GM23338 (cell line): ENCODE data around the gene WDHD1.

Experiments used
- CREB1 ChIP-seq: fragments of 250-450 bp; sonication (Bioruptor Pico); IDR thresholded peaks from 2 replicates; pipeline ENCODE4 v1.5.0; 2020; ENCODE audit warnings: low read depth, mild to moderate bottlenecking, moderate library complexity
- EZH2 ChIP-seq: fragments of 200-600 bp; sonication (generic); IDR thresholded peaks from one replicate; pipeline ENCODE4 v1.8.0; 2017; ENCODE audit warnings: antibody characterized with exemption, mild to moderate bottlenecking, low read depth; ENCODE audit not compliant: unreplicated experiment
- EZH2phosphoT487 ChIP-seq: fragments of 200-600 bp; sonication (generic); IDR thresholded peaks from one replicate; pipeline ENCODE4 v1.8.1; 2018; ENCODE audit warnings: antibody characterized with exemption; ENCODE audit not compliant: unreplicated experiment
- JUNB ChIP-seq: IDR thresholded peaks from one replicate; pipeline ENCODE4 v1.6.1; 2016; ENCODE audit warnings: antibody characterized with exemption; ENCODE audit not compliant: unreplicated experiment
- NANOG ChIP-seq: IDR thresholded peaks from 2 replicates; pipeline ENCODE4 v1.6.1; 2016; ENCODE audit warnings: antibody characterized with exemption, borderline replicate concordance
- POLR2AphosphoS5 ChIP-seq: IDR thresholded peaks from 2 replicates; pipeline ENCODE4 v1.6.1; 2016; ENCODE audit warnings: antibody characterized with exemption, low read depth
- STAT1 ChIP-seq: IDR thresholded peaks from one replicate; pipeline ENCODE4 v1.6.1; 2016; ENCODE audit warnings: antibody characterized with exemption; ENCODE audit not compliant: unreplicated experiment
- ZNF331 ChIP-seq: fragments of 250-450 bp; sonication (Bioruptor Pico); IDR thresholded peaks from 2 replicates; pipeline ENCODE4 v1.5.0; 2020; ENCODE audit warnings: low read depth, mild to moderate bottlenecking, moderate library complexity
- TF ChIP-seq, protein P1 (sequence below), 2 experiments: fragments of 200-600 bp in 1 of 2; sonication (generic) in 1 of 2; conservative IDR thresholded peaks; 2 replicates each; pipeline versions ENCODE4 v1.5.1 to v1.6.1; 2016 to 2017; ENCODE audit warnings: antibody characterized with exemption in 2 of 2, low read depth in 2 of 2, mild to moderate bottlenecking in 2 of 2, moderate library complexity in 1 of 2
- TF ChIP-seq, protein P2 (sequence below): IDR thresholded peaks from one replicate; pipeline ENCODE4 v1.6.1; 2018; ENCODE audit warnings: antibody characterized with exemption; ENCODE audit not compliant: unreplicated experiment

DNA sequence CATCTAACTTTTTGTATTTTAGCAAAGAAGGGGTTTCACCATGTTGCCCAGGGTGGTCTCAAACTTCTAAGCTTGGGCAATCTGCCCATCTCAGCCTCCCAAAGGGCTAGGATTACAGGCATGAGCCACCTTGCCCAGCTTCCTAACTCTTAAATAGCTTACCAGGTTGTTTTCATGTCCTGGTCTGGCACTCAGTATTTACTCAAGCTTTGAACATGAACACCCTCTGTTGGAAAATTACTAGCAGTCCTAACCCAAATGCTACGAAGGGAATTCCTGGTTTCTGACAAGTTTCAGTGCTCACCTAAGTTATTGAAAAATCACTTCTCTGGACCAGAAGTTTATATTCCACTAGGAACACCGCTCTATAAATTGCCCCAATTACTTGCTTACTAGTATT is 91.8 kb downstream of the WDHD1 start:
- no peak for TF ChIP-seq EZH2phosphoT487
- no peak for TF ChIP-seq CREB1 (CRISPR knock-in tag)
- TF ChIP-seq, protein P1, sequence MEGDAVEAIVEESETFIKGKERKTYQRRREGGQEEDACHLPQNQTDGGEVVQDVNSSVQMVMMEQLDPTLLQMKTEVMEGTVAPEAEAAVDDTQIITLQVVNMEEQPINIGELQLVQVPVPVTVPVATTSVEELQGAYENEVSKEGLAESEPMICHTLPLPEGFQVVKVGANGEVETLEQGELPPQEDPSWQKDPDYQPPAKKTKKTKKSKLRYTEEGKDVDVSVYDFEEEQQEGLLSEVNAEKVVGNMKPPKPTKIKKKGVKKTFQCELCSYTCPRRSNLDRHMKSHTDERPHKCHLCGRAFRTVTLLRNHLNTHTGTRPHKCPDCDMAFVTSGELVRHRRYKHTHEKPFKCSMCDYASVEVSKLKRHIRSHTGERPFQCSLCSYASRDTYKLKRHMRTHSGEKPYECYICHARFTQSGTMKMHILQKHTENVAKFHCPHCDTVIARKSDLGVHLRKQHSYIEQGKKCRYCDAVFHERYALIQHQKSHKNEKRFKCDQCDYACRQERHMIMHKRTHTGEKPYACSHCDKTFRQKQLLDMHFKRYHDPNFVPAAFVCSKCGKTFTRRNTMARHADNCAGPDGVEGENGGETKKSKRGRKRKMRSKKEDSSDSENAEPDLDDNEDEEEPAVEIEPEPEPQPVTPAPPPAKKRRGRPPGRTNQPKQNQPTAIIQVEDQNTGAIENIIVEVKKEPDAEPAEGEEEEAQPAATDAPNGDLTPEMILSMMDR (conservative IDR thresholded peaks at IDR 0.05; ENCODE audit: low read depth in 2 of 2) = no peak
- no peak for TF ChIP-seq POLR2AphosphoS5
- TF ChIP-seq, protein P2, sequence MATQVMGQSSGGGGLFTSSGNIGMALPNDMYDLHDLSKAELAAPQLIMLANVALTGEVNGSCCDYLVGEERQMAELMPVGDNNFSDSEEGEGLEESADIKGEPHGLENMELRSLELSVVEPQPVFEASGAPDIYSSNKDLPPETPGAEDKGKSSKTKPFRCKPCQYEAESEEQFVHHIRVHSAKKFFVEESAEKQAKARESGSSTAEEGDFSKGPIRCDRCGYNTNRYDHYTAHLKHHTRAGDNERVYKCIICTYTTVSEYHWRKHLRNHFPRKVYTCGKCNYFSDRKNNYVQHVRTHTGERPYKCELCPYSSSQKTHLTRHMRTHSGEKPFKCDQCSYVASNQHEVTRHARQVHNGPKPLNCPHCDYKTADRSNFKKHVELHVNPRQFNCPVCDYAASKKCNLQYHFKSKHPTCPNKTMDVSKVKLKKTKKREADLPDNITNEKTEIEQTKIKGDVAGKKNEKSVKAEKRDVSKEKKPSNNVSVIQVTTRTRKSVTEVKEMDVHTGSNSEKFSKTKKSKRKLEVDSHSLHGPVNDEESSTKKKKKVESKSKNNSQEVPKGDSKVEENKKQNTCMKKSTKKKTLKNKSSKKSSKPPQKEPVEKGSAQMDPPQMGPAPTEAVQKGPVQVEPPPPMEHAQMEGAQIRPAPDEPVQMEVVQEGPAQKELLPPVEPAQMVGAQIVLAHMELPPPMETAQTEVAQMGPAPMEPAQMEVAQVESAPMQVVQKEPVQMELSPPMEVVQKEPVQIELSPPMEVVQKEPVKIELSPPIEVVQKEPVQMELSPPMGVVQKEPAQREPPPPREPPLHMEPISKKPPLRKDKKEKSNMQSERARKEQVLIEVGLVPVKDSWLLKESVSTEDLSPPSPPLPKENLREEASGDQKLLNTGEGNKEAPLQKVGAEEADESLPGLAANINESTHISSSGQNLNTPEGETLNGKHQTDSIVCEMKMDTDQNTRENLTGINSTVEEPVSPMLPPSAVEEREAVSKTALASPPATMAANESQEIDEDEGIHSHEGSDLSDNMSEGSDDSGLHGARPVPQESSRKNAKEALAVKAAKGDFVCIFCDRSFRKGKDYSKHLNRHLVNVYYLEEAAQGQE = no peak
- no peak for TF ChIP-seq EZH2
- TF ChIP-seq ZNF331 = no peak
- TF ChIP-seq JUNB = no peak
- no peak for TF ChIP-seq NANOG
- TF ChIP-seq STAT1 = no peak
